HUES6 (cell line): ENCODE results near the gene ZNF12.

Experiments
- H3K27ac ChIP-seq: 2 replicates; pipeline ENCODE4 v1.7.0; 2013; ENCODE audit warnings: low read depth, mild to moderate bottlenecking, low read length, inconsistent platforms
- H3K27me3 ChIP-seq: 2 replicates; pipeline ENCODE4 v1.6.1; 2013; ENCODE audit warnings: low read length; ENCODE audit not compliant: control insufficient read depth, insufficient read depth
- H3K36me3 ChIP-seq: 2 replicates; pipeline ENCODE4 v1.6.1; 2013; ENCODE audit warnings: low read length; ENCODE audit not compliant: control insufficient read depth, insufficient read depth
- H3K4me1 ChIP-seq: 2 replicates; pipeline ENCODE4 v1.6.1; 2013; ENCODE audit warnings: low read length; ENCODE audit not compliant: control insufficient read depth, insufficient read depth
- H3K4me3 ChIP-seq: 2 replicates; pipeline ENCODE4 v1.5.1; 2013; ENCODE audit warnings: low read depth, low read length
- H3K9ac ChIP-seq: one replicate; pipeline ENCODE4 v1.6.1; 2013; ENCODE audit warnings: mild to moderate bottlenecking, low read length
- H3K9me3 ChIP-seq: 2 replicates; pipeline ENCODE4 v1.6.1; 2013; ENCODE audit warnings: low read depth, low read length; ENCODE audit not compliant: control insufficient read depth, insufficient read depth

Gene ZNF12

DNA sequence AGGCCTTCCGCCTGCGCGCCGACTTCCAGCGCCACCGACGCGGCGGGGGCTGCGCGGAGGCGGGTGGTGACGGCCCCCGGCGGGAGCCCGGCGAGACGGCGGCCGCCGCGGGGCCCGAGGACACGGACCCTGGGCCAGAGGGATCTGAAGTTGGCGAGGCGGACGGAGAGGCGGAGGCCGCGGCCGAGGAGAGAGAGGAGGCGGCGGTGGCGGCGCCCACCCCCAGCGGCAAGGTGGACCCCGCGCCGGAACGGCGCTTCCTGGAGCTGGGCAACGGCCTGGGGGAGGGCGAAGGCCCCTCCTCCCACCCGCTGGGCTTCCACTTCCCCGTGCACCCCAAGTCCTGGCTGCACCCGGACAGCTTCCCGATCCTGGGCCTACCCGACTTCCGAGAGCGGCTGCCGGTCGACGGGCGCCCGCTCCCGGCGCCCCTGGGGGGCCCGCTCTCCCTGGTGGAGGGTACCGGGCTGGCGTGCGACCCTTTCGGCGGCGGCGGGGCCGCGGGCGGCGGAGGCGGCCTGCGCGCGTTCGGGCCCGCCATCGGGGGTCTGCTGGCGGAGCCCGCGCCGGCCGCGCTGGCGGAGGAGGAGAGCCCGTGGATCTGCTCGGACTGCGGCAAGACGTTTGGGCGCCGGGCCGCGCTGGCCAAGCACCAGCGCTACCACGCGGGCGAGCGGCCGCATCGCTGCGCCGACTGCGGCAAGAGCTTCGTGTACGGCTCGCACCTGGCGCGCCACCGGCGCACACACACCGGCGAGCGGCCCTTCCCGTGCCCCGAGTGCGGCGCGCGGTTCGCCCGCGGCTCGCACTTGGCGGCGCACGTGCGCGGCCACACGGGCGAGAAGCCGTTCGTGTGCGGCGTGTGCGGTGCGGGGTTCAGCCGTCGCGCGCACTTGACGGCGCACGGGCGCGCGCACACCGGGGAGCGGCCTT lies 53.4 kb downstream of the ZNF12 start:
- H3K36me3 ChIP-seq, result peaks cover 17% of the 10 kb centered on the region
- H3K4me1 ChIP-seq, result peaks cover under 1% of the 10 kb centered on the region; the same call in 1 of the 2 replicates
- no peaks in the 10 kb centered on the region; the same call in 1 of the 2 replicates for H3K9me3 ChIP-seq
- H3K9ac ChIP-seq, result no peak overlapping the region
- no peak overlapping the region for H3K27ac ChIP-seq
- peak overlapping the region; percentile 27; the same call in 1 of the 2 replicates for H3K4me3 ChIP-seq
- peaks cover 20% of the 10 kb centered on the region; the same call in 1 of the 2 replicates for H3K27me3 ChIP-seq

DNA sequence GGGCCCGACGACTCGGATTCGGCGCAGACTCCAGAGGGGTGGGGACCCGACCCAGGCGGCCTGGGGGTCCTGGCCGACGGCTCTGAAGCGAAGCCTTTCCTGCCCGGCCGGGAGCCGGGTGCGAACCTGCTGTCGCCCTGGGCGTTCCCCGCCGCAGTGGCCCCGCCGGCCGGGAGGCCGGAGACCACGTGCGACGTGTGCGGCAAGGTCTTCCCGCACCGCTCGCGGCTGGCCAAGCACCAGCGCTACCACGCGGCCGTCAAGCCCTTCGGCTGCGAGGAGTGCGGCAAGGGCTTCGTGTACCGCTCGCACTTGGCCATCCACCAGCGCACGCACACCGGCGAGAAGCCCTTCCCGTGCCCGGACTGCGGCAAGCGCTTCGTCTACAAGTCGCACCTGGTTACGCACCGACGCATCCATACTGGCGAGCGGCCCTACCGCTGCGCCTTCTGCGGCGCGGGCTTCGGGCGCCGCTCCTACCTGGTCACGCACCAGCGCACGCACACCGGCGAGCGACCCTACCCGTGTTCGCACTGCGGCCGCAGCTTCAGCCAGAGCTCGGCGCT lies 54.2 kb downstream of the ZNF12 start:
- Histone ChIP-seq H3K4me1 (no peaks in the 10 kb centered on the region), H3K27me3 (peaks cover 20% of the 10 kb centered on the region; the same call in 1 of the 2 replicates), H3K36me3 (peaks cover 17% of the 10 kb centered on the region), H3K27ac (no peak overlapping the region), H3K4me3 (no peak overlapping the region), H3K9me3 (no peaks in the 10 kb centered on the region; the same call in 1 of the 2 replicates), H3K9ac (no peak overlapping the region)

DNA sequence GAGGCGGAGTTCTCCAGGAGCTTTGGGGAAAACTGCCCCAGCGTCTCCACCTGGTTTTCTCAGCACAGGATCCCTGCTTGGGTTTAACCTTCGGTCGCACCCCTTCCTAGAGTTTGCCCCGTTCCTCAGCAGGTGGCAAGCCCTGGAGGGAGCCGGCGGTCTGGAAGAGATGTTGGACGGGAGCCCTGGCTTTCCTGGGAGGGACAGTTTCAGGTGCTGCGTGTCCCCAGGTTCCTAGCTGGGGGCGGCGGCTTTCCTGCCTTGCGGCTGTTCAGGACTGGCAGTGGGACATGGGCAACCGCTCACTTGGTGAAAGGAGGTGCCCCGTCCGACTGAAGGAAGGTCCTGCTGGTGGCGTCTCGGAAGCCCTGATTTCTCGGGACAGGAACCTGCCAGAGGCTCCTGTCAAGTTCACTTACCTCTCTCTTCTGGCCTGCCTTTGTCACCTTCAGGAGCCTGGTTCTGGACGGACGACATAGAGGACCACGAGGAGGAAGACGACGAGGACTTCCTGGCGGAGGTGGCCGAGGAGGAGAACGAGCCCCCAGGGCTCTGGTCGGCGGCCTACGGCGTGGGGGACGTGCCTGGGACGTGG lies 54.8 kb downstream of the ZNF12 start:
- peaks cover 20% of the 10 kb centered on the region; the same call in 1 of the 2 replicates for H3K27me3 ChIP-seq

GRCh38 chr7:6650521-6651011 lies 56.2 kb downstream of the ZNF12 start:
- Histone ChIP-seq H3K9me3 (no peaks in the 10 kb centered on the region; the same call in 1 of the 2 replicates), H3K27ac (no peak overlapping the region), H3K9ac (no peak overlapping the region), H3K4me1 (no peaks in the 10 kb centered on the region), H3K27me3 (peaks cover 17% of the 10 kb centered on the region; the same call in 1 of the 2 replicates), H3K36me3 (peaks cover 24% of the 10 kb centered on the region), H3K4me3 (no peak overlapping the region)

More for the DNA sequence above, 54.8 kb downstream of the ZNF12 start:
- Histone ChIP-seq H3K36me3 (peaks cover 21% of the 10 kb centered on the region), H3K9me3 (no peaks in the 10 kb centered on the region; the same call in 1 of the 2 replicates), H3K9ac (no peak overlapping the region), H3K27ac (no peak overlapping the region), H3K4me3 (no peak overlapping the region), H3K4me1 (no peaks in the 10 kb centered on the region)

- Histone ChIP-seq H3K9me3 (no peaks in the 10 kb centered on the region; the same call in 1 of the 2 replicates), H3K27ac (no peak overlapping the region), H3K4me1 (no peaks in the 10 kb centered on the region), H3K9ac (no peak overlapping the region), H3K4me3 (no peak overlapping the region), H3K36me3 (peaks cover 25% of the 10 kb centered on the region), H3K27me3 (peaks cover 12% of the 10 kb centered on the region; the same call in 1 of the 2 replicates)
Observed at GRCh38 chr7:6650086-6650485, 56.7 kb downstream of the ZNF12 start.

GRCh38 chr7:6649241-6649961 lies 57.3 kb downstream of the ZNF12 start:
- Histone ChIP-seq H3K27me3 (peaks cover 6% of the 10 kb centered on the region; the same call in 1 of the 2 replicates), H3K27ac (no peak overlapping the region), H3K4me3 (no peak overlapping the region), H3K36me3 (peaks cover 31% of the 10 kb centered on the region), H3K9me3 (no peaks in the 10 kb centered on the region; the same call in 1 of the 2 replicates), H3K4me1 (no peaks in the 10 kb centered on the region), H3K9ac (no peak overlapping the region)

DNA sequence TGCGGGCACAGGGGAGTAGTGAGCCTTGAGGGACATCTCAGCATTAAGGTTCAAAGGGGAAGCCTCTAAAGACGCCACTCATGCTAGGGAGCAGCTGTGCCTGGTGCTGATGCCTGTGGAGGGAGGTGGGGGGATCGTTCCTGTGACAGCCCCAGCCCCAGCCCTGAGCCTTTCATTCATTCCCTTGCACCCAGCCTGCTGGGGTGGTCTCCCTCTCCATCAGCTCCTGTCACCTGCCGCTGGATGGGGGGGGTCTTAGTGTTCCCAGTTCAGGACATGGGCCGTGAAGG lies 58.0 kb downstream of the ZNF12 start:
- Histone ChIP-seq H3K27me3 (no peaks in the 10 kb centered on the region; the same call in 1 of the 2 replicates), H3K9ac (no peak overlapping the region), H3K4me1 (no peaks in the 10 kb centered on the region), H3K36me3 (peaks cover 38% of the 10 kb centered on the region), H3K9me3 (no peaks in the 10 kb centered on the region; the same call in 1 of the 2 replicates), H3K4me3 (no peak overlapping the region), H3K27ac (no peak overlapping the region)

GRCh38 chr7:6648066-6648814 lies 58.5 kb downstream of the ZNF12 start:
- no peak overlapping the region for H3K27ac ChIP-seq
- H3K9ac ChIP-seq, result no peak overlapping the region
- no peaks in the 10 kb centered on the region; the same call in 1 of the 2 replicates for H3K27me3 ChIP-seq
- no peak overlapping the region for H3K4me3 ChIP-seq
- H3K4me1 ChIP-seq, result no peaks in the 10 kb centered on the region
- no peaks in the 10 kb centered on the region; the same call in 1 of the 2 replicates for H3K9me3 ChIP-seq
- H3K36me3 ChIP-seq, result peaks cover 43% of the 10 kb centered on the region

DNA sequence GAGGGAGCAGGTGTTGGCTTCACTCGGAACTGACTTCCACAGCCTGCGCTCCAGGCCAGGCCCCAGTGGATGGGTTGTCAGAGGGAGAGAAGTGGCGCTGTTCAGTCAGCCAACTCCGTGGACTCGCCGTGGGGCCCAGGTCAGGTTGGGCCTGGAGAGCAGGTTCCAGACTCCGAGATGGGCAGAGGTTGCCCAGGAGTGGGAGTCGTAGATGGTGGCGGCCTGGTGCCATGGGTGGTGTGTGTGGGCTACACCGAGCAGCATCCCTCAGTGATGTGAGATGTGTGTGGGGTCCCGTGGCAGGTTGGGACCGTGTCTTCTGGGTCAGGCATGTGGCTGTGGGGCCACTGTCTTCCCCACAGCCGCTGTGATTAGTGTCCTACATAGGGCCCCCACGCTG lies 59.2 kb downstream of the ZNF12 start:
- H3K9ac ChIP-seq, result no peak overlapping the region
- H3K4me1 ChIP-seq, result no peaks in the 10 kb centered on the region
- no peaks in the 10 kb centered on the region; the same call in 1 of the 2 replicates for H3K27me3 ChIP-seq
- peaks cover 46% of the 10 kb centered on the region for H3K36me3 ChIP-seq
- no peak overlapping the region for H3K27ac ChIP-seq
- no peak overlapping the region for H3K4me3 ChIP-seq
- no peaks in the 10 kb centered on the region; the same call in 1 of the 2 replicates for H3K9me3 ChIP-seq

GRCh38 chr7:6647080-6647479 lies 59.7 kb downstream of the ZNF12 start:
- Histone ChIP-seq H3K36me3 (peaks cover 46% of the 10 kb centered on the region), H3K27me3 (no peaks in the 10 kb centered on the region), H3K4me1 (no peaks in the 10 kb centered on the region), H3K4me3 (no peak overlapping the region), H3K9ac (no peak overlapping the region), H3K27ac (no peak overlapping the region), H3K9me3 (no peaks in the 10 kb centered on the region)
